Fibroblast of mammary gland (primary cell): Measurements from ENCODE around the gene ATRIP.

Experiments
- DNase-seq: peaks from one replicate; pipeline ENCODE4 v3.0.0-alpha.2; 2010; ENCODE audit warnings: low read depth
- H3K4me3 ChIP-seq: 2 replicates; pipeline ENCODE4 v1.5.1; 2011; ENCODE audit warnings: low read depth, mild to moderate bottlenecking, low read length, moderate library complexity; ENCODE audit not compliant: control insufficient read depth
- TF ChIP-seq, protein P1 (sequence below): conservative IDR thresholded peaks from 2 replicates; pipeline ENCODE4 v1.5.1; 2011; ENCODE audit warnings: low read depth, low read length, inconsistent platforms; ENCODE audit not compliant: control insufficient read depth, insufficient read depth

Gene ATRIP

DNA sequence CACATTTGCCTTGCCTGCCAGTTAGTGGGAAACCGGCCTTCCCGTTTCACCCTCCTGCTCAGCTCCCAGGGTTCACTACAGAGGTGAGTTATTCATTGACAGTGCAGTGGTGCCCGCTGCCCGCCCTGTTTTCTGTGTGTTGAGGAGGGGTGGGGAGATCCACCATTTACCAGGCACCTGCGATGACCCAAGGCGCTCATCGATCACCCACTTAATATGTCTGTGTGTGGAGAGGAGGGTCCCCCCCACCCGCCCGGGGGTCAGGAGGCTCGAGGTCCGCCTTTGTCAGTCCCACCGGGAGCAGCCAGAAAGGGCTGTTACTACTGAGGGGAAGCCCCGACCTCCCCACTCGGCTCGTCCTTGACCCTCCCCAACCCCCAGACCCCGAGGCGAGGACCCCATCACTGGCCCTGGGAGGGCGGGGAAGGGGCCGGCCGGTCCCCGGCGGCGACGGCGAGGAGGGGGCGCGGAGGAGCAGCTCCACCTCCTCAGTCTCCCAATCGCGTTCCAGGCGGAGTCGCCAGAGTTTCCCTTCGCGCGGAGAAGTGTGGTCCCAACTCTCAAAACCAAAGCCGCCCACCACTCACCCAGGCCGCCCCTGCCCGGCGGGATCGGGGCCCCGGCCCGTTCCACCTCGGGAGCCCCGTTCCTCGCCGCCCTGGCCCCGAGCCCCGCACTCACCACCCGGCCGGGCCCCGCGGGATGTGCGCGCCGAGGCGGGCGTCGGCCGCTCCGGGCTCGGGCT is 17.8 kb upstream of the ATRIP start:
- TF ChIP-seq, protein P1, sequence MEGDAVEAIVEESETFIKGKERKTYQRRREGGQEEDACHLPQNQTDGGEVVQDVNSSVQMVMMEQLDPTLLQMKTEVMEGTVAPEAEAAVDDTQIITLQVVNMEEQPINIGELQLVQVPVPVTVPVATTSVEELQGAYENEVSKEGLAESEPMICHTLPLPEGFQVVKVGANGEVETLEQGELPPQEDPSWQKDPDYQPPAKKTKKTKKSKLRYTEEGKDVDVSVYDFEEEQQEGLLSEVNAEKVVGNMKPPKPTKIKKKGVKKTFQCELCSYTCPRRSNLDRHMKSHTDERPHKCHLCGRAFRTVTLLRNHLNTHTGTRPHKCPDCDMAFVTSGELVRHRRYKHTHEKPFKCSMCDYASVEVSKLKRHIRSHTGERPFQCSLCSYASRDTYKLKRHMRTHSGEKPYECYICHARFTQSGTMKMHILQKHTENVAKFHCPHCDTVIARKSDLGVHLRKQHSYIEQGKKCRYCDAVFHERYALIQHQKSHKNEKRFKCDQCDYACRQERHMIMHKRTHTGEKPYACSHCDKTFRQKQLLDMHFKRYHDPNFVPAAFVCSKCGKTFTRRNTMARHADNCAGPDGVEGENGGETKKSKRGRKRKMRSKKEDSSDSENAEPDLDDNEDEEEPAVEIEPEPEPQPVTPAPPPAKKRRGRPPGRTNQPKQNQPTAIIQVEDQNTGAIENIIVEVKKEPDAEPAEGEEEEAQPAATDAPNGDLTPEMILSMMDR: no peak
- no peak for DNase-seq
- H3K4me3 ChIP-seq: peak overlapping the region; percentile 61

DNA sequence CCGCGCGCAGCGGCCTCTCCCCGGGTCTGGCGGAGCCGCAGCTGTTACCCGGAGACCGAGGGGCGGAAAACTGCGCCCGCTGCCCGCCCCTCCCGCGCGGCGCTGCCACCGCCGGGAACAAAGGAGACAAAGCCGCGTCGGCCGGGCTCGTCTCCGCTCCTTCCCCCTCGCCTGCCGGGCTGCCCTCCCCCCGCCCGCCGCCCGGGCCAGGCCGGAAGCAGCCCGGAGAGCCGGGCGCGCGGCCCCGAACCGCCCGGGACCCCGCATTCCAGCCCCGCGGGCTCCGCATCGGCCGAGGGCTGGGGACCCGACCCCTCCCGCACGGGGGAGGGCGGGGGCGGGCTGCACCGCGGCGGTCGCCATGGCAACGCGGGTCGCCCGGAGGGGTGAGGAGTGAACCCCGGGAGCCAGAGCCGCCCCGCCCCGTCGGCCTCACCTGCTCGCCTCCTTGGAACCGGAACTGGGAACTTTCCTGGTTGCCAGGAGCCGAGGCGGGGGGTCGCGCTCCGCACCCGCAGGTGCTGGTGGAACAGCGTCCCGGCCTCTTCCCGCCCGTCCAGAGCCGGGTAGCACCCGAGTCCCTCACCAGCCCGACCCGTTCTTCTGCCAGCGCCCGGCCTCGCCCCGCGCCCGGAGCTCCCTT is 17.1 kb upstream of the ATRIP start:
- TF ChIP-seq, protein P1: no peak
- no peak for DNase-seq
- H3K4me3 ChIP-seq: peak overlapping the region; percentile 61

DNA sequence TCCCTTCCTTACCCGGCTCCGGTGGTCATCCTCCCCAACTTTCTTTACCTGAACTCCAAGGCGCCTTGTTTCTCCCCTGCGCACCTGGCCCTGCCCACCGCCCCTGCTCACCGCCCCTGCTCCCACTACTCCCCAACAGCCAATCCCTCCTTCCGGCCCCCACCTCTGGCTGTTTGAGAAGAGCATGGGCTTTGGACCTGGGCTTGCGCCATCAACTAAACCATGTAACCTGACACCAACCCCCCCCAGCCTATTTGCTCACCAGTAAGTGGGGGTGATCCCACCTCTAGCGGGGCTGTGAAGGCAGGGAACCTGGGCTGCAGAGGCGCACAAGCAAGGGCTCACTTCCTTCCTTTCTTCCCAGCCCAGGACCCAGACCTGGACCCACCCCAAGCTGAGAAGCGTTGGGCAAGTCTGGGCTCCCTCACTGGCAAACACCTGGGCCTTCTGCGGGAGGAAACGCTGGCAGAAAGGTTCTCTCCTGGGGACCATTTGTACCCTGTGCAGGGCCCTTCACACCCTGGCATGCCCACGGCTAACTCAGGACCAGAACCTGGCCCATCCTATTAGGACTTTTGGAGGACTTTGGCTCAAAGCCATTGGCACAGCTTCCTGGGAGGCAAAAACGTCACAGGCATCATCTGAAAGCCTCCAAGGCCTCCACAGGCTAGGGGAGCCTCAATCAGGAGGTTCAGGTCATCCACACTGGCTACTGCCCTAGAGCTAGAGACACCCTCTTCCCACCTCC is 16.4 kb upstream of the ATRIP start, which contains the start of gene PLXNB1:
PLXNB1 (minus strand) TSS at position 127 of the 748 bp plus-strand sequence. CDS start 5,475 bp downstream, outside the sequence.
- peak; percentile 62 for DNase-seq
- TF ChIP-seq, protein P1: no peak
- H3K4me3 ChIP-seq: peak within 1 kb of the TSS; percentile 61

DNA sequence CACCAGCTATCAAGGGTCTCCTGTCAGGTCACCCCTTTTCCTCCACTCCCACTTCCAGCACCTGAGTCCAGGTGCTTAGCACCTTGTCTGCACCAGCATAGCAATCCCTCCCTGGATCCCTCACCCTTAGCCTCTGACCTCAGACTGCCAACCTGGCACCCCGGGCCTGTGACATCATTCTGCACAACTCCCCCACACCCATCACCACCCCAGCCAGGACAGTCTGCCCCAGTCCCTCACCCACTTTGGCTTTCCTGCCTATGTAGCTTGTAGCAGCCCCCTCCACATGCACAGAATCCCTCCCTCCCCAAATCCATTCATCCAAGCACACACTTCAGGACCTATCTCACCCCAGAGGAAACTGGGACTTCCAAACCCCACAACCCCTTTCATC is 15.8 kb upstream of the ATRIP start:
- DNase-seq: no peak
- no peak overlapping the region for H3K4me3 ChIP-seq
- TF ChIP-seq, protein P1: no peak

DNA sequence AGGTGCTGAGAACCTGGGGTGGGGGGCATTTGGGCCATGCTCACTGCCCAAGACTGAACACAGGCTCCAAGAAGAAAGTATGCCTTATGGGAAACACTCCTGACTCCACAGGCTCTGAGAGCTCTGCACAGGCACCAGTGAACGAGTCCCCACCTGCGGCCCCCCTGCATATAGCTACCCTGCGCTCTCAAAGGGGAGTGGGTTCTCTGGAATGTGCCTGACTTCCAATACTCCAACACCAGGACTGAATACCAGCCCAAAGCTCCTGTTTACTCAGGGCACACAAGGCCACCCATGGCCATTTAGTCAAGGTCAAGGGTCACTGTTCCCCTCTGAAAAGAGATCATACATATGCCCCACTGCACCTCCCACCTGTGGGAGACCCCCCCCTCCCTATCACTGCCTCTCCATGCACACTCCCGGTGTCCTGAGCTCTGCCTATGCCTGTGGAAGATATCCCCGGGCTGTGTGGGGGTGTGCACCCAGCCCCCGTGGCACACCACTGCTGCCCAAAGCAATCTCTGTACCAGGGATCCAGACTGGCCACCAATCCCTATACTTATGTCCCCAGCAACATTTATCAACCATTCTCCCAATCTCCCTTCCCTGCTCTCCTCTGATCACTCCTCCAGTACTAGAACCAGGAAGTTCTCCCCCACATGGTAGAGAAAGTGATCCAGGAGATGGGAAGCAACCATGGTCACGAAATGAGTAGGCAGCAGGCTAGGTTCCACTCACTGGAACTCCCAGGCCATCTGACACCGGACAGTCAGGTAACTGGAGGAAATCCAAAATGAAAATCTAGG is 15.1 kb upstream of the ATRIP start:
- TF ChIP-seq, protein P1: no peak
- H3K4me3 ChIP-seq: no peak overlapping the region
- DNase-seq: no peak
